ENCODE results near the gene AEBP1. TPM values are rescaled to one million over a fixed set of nuclear protein-coding genes. Genes with fewer than 3 reads are reported as not detected.
A peak's percentile ranks its signal among the peaks of the same experiment; 100 is the strongest.

Gene AEBP1
- polyA plus RNA-seq, 2 donors: 8.8 to 19.9 TPM

- H3K9me3 ChIP-seq (ENCODE audit: control insufficient read depth in 2 of 2, insufficient read depth in 1 of 2, low read depth in 1 of 2, low read length in 1 of 2): no peaks in the 10 kb centered on the region
- H3K36me3 ChIP-seq (ENCODE audit: control insufficient read depth in 2 of 2, insufficient read depth in 2 of 2, low read length in 1 of 2): peaks cover under 1 to 16% of the 10 kb centered on the region in 2 donors
- H3K27me3 ChIP-seq (ENCODE audit: control insufficient read depth in 1 of 2, insufficient read depth in 2 of 2, low read length in 2 of 2): no peaks in the 10 kb centered on the region
- H3K4me1 ChIP-seq (ENCODE audit: control insufficient read depth in 2 of 2, insufficient read depth in 2 of 2, low read length in 1 of 2): peaks cover 14 to 24% of the 10 kb centered on the region in 2 donors
- H3K27ac ChIP-seq (ENCODE audit: low read depth in 2 of 2, low read length in 1 of 2): no peak overlapping the region
- H3K4me3 ChIP-seq (ENCODE audit: low read depth in 1 of 2, low read length in 2 of 2): no peak overlapping the region
- 84 to 85% methylated on average over 21 of the region's 21 CpGs for WGBS, 2 donors
Observed at GRCh38 chr7:44108768-44109750, 4.9 kb downstream of the AEBP1 start.

- peaks cover 5 to 26% of the 10 kb centered on the region in 2 donors for H3K36me3 ChIP-seq (ENCODE audit: control insufficient read depth in 2 of 2, insufficient read depth in 2 of 2, low read length in 1 of 2)
Observed at GRCh38 chr7:44109991-44110390, 5.8 kb downstream of the AEBP1 start.

GRCh38 chr7:44110719-44111635 is 6.8 kb downstream of the AEBP1 start:
- WGBS, 2 donors: 63 to 69% methylated on average over 27 of the region's 27 CpGs
- Histone ChIP-seq H3K27me3 (ENCODE audit: control insufficient read depth in 1 of 2, insufficient read depth in 2 of 2, low read length in 2 of 2) (no peaks in the 10 kb centered on the region), H3K36me3 (ENCODE audit: control insufficient read depth in 2 of 2, insufficient read depth in 2 of 2, low read length in 1 of 2) (peaks cover 14 to 34% of the 10 kb centered on the region in 2 donors), H3K4me1 (ENCODE audit: control insufficient read depth in 2 of 2, insufficient read depth in 2 of 2, low read length in 1 of 2) (peaks cover 14 to 20% of the 10 kb centered on the region in 2 donors), H3K9me3 (ENCODE audit: control insufficient read depth in 2 of 2, insufficient read depth in 1 of 2, low read depth in 1 of 2, low read length in 1 of 2) (no peaks in the 10 kb centered on the region), H3K4me3 (ENCODE audit: low read depth in 1 of 2, low read length in 2 of 2) (no peak overlapping the region), H3K27ac (ENCODE audit: low read depth in 2 of 2, low read length in 1 of 2) (no peak overlapping the region)

More at GRCh38 chr7:44109991-44110390, 5.8 kb downstream of the AEBP1 start:
- Histone ChIP-seq H3K9me3 (ENCODE audit: control insufficient read depth in 2 of 2, insufficient read depth in 1 of 2, low read depth in 1 of 2, low read length in 1 of 2) (no peaks in the 10 kb centered on the region), H3K27ac (ENCODE audit: low read depth in 2 of 2, low read length in 1 of 2) (no peak overlapping the region), H3K4me1 (ENCODE audit: control insufficient read depth in 2 of 2, insufficient read depth in 2 of 2, low read length in 1 of 2) (peaks cover 14 to 23% of the 10 kb centered on the region in 2 donors), H3K27me3 (ENCODE audit: control insufficient read depth in 1 of 2, insufficient read depth in 2 of 2, low read length in 2 of 2) (no peaks in the 10 kb centered on the region), H3K4me3 (ENCODE audit: low read depth in 1 of 2, low read length in 2 of 2) (no peak overlapping the region)
- 92% methylated on average over 18 of the region's 18 CpGs for WGBS, 2 donors

GRCh38 chr7:44111761-44112160 is 7.6 kb downstream of the AEBP1 start:
- peaks cover 15 to 42% of the 10 kb centered on the region in 2 donors for H3K36me3 ChIP-seq (ENCODE audit: control insufficient read depth in 2 of 2, insufficient read depth in 2 of 2, low read length in 1 of 2)
- no peaks in the 10 kb centered on the region for H3K9me3 ChIP-seq (ENCODE audit: control insufficient read depth in 2 of 2, insufficient read depth in 1 of 2, low read depth in 1 of 2, low read length in 1 of 2)
- WGBS, 2 donors: 76 to 84% methylated on average over 16 of the region's 16 CpGs
- H3K4me1 ChIP-seq (ENCODE audit: control insufficient read depth in 2 of 2, insufficient read depth in 2 of 2, low read length in 1 of 2): peaks cover 14 to 17% of the 10 kb centered on the region in 2 donors
- H3K27ac ChIP-seq (ENCODE audit: low read depth in 2 of 2, low read length in 1 of 2): no peak overlapping the region
- no peak overlapping the region for H3K4me3 ChIP-seq (ENCODE audit: low read depth in 1 of 2, low read length in 2 of 2)
- no peaks in the 10 kb centered on the region for H3K27me3 ChIP-seq (ENCODE audit: control insufficient read depth in 1 of 2, insufficient read depth in 2 of 2, low read length in 2 of 2)

GRCh38 chr7:44112231-44112996 is 8.3 kb downstream of the AEBP1 start:
- WGBS, 2 donors: 66% methylated on average over 39 to 41 of the region's 41 CpGs
- Histone ChIP-seq H3K27me3 (ENCODE audit: control insufficient read depth in 1 of 2, insufficient read depth in 2 of 2, low read length in 2 of 2) (no peaks in the 10 kb centered on the region), H3K4me3 (ENCODE audit: low read depth in 1 of 2, low read length in 2 of 2) (peak overlapping the region in 1 of 2 donors; percentile 7), H3K9me3 (ENCODE audit: control insufficient read depth in 2 of 2, insufficient read depth in 1 of 2, low read depth in 1 of 2, low read length in 1 of 2) (no peaks in the 10 kb centered on the region), H3K4me1 (ENCODE audit: control insufficient read depth in 2 of 2, insufficient read depth in 2 of 2, low read length in 1 of 2) (peaks cover 11 to 17% of the 10 kb centered on the region in 2 donors), H3K27ac (ENCODE audit: low read depth in 2 of 2, low read length in 1 of 2) (no peak overlapping the region), H3K36me3 (ENCODE audit: control insufficient read depth in 2 of 2, insufficient read depth in 2 of 2, low read length in 1 of 2) (peaks cover 15 to 47% of the 10 kb centered on the region in 2 donors)

GRCh38 chr7:44112997-44113763 is 9.0 kb downstream of the AEBP1 start:
- Histone ChIP-seq H3K36me3 (ENCODE audit: control insufficient read depth in 2 of 2, insufficient read depth in 2 of 2, low read length in 1 of 2) (peaks cover 18 to 53% of the 10 kb centered on the region in 2 donors), H3K27ac (ENCODE audit: low read depth in 2 of 2, low read length in 1 of 2) (no peak overlapping the region)
- WGBS, 2 donors: 79 to 81% methylated on average over 28 to 34 of the region's 34 CpGs

GRCh38 chr7:44113764-44114354 is 9.7 kb downstream of the AEBP1 start:
- H3K4me3 ChIP-seq (ENCODE audit: low read depth in 1 of 2, low read length in 2 of 2): no peak overlapping the region
- H3K4me1 ChIP-seq (ENCODE audit: control insufficient read depth in 2 of 2, insufficient read depth in 2 of 2, low read length in 1 of 2): peaks cover 9 to 17% of the 10 kb centered on the region in 2 donors
- H3K9me3 ChIP-seq (ENCODE audit: control insufficient read depth in 2 of 2, insufficient read depth in 1 of 2, low read depth in 1 of 2, low read length in 1 of 2): no peaks in the 10 kb centered on the region
- H3K27me3 ChIP-seq (ENCODE audit: control insufficient read depth in 1 of 2, insufficient read depth in 2 of 2, low read length in 2 of 2): no peaks in the 10 kb centered on the region
- H3K36me3 ChIP-seq (ENCODE audit: control insufficient read depth in 2 of 2, insufficient read depth in 2 of 2, low read length in 1 of 2): peaks cover 18 to 55% of the 10 kb centered on the region in 2 donors
- no peak overlapping the region for H3K27ac ChIP-seq (ENCODE audit: low read depth in 2 of 2, low read length in 1 of 2)
- 89 to 91% methylated on average over 24 of the region's 24 CpGs for WGBS, 2 donors

More at GRCh38 chr7:44112997-44113763, 9.0 kb downstream of the AEBP1 start:
- peaks cover 9 to 17% of the 10 kb centered on the region in 2 donors for H3K4me1 ChIP-seq (ENCODE audit: control insufficient read depth in 2 of 2, insufficient read depth in 2 of 2, low read length in 1 of 2)
- no peaks in the 10 kb centered on the region for H3K9me3 ChIP-seq (ENCODE audit: control insufficient read depth in 2 of 2, insufficient read depth in 1 of 2, low read depth in 1 of 2, low read length in 1 of 2)
- H3K27me3 ChIP-seq (ENCODE audit: control insufficient read depth in 1 of 2, insufficient read depth in 2 of 2, low read length in 2 of 2): no peaks in the 10 kb centered on the region
- no peak overlapping the region for H3K4me3 ChIP-seq (ENCODE audit: low read depth in 1 of 2, low read length in 2 of 2)

GRCh38 chr7:44114586-44115310 is 10.6 kb downstream of the AEBP1 start:
- Histone ChIP-seq H3K9me3 (ENCODE audit: control insufficient read depth in 2 of 2, insufficient read depth in 1 of 2, low read depth in 1 of 2, low read length in 1 of 2) (no peaks in the 10 kb centered on the region), H3K4me3 (ENCODE audit: low read depth in 1 of 2, low read length in 2 of 2) (no peak overlapping the region), H3K27ac (ENCODE audit: low read depth in 2 of 2, low read length in 1 of 2) (no peak overlapping the region), H3K4me1 (ENCODE audit: control insufficient read depth in 2 of 2, insufficient read depth in 2 of 2, low read length in 1 of 2) (peaks cover 9 to 17% of the 10 kb centered on the region in 2 donors), H3K27me3 (ENCODE audit: control insufficient read depth in 1 of 2, insufficient read depth in 2 of 2, low read length in 2 of 2) (no peaks in the 10 kb centered on the region), H3K36me3 (ENCODE audit: control insufficient read depth in 2 of 2, insufficient read depth in 2 of 2, low read length in 1 of 2) (peaks cover 21 to 61% of the 10 kb centered on the region in 2 donors)
- 81 to 82% methylated on average over 12 of the region's 12 CpGs for WGBS, 2 donors

Measured in esophagus (tissue), 2 donors.